Subcutaneous preadipocyte (primary cell): ENCODE data around the gene CLIP2. TPM values are rescaled to one million over a fixed set of nuclear protein-coding genes. Genes with fewer than 3 reads are reported as not detected.

Experiments used
- total RNA-seq: library from RNA; depleted of rRNA; stranded (reverse); fragments of >200 nt; gene quantifications from 2 replicates; pipeline ENCODE4 v1.2.3, GENCODE V29; 2012

Gene CLIP2
- 42.6 and 52.8 TPM in 2 replicates for total RNA-seq

GRCh38 chr7:74289018-74289658, at the start of gene CLIP2:
Gene CLIP2 (plus strand): TSS chr7:74289407. CDS start chr7:74317547, 28,140 bp downstream.

GRCh38 chr7:74254129-74254857, 34.9 kb upstream of the CLIP2 start, which contains the start of gene RFC2:
Gene RFC2 (minus strand): TSS chr7:74254399. CDS start chr7:74254383, 16 bp downstream.

GRCh38 chr7:74453322-74454011, 164.3 kb downstream of the CLIP2 start, which contains the start of gene GTF2IRD1:
Gene GTF2IRD1 (plus strand): TSS chr7:74453906. CDS start chr7:74508081, 54,175 bp downstream.

Other genes with a start within 250 kb of the CLIP2 start
- 41.5 and 46.7 TPM in 2 replicates for gene LIMK1, start 205.6 kb upstream of the CLIP2 start, total RNA-seq
- gene EIF4H, start 115.1 kb upstream of the CLIP2 start, total RNA-seq = 229 and 297 TPM in 2 replicates
- 0.20 TPM in 1 of 2 replicates, not detected in the other for gene LAT2, start 79.4 kb upstream of the CLIP2 start, total RNA-seq
- gene RFC2, start 35.0 kb upstream of the CLIP2 start, total RNA-seq = 21.3 and 40.1 TPM in 2 replicates
- gene GTF2IRD1, start 164.5 kb downstream of the CLIP2 start, total RNA-seq = 4.7 and 5.9 TPM in 2 replicates